ENCODE results near the gene FOXRED1. TPM values are rescaled to one million over a fixed set of nuclear protein-coding genes. Genes with fewer than 3 reads are reported as not detected.
A peak's percentile ranks its signal among the peaks of the same experiment; 100 is the strongest.

Gene FOXRED1
- polyA plus RNA-seq, 6 donors from 2014 or later = 15.8 to 39.0 (median 19.8) TPM

DNA sequence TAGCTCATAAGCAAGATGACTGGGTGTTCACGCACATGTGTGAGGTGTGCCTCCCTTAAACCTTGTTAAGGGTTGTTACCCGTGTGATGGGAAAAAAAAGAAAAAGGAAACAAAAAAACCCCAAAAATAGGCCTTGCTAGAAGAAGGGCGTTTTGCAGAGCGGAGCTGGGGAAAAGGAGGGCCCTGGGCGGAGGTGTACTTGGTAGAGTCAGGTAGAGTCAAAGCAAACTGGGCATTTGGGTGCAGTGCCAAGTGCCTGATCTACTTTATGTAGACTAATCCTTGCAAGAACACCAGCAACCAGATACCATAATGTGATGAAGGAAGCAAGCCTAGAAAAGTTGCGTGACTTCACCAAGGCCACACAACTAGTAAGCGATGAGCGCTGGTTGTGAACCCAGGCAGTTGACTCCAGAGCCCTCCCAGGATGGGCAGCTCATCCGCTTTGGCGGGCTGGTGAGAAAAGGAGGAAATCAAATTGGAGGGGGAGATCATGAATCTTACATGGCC, 12.8 kb downstream of the FOXRED1 start:
- no peak for DNase-seq
- no peak for ATAC-seq (ENCODE audit: low read depth in 2 of 2)
- Mint-ChIP-seq H3K4me3 (peak overlapping the region; percentile 93 to 100 (median 97)), H3K4me1 (peaks cover 41 to 51% (median 49%) of the 10 kb centered on the region in 3 donors), H3K27me3 (no peaks in the 10 kb centered on the region), H3K36me3 (no peaks in the 10 kb centered on the region), H3K27ac (peak overlapping the region in 5 of 6 donors; percentile 57 to 97 (median 95)), H3K9me3 (peaks cover 0 to 4% (median 0%) of the 10 kb centered on the region in 7 donors)

DNA sequence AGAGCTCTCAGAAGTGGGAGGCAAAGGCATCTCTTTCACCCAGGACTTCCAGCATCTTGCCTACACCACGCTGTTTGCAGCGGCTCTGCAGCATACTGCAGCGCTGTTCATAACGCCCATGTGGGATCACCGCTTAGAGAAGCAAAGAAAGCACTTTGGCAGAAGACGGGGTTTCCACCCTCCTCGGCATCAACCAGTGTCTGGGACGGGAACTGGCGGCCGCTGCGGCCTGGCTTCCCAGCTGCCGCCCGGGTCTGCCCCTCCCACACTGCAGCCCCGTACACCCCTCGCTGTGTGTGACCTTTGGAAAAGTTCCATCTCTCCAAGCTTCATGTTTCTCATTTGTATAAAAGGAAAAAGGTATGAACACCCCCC, 13.4 kb downstream of the FOXRED1 start:
- Mint-ChIP-seq H3K27ac (peak overlapping the region; percentile 85 to 97 (median 95)), H3K27me3 (no peaks in the 10 kb centered on the region), H3K4me3 (peak overlapping the region; percentile 93 to 100 (median 97)), H3K36me3 (no peaks in the 10 kb centered on the region), H3K9me3 (peaks cover 0 to 4% (median 0%) of the 10 kb centered on the region in 7 donors), H3K4me1 (peaks cover 44 to 53% (median 51%) of the 10 kb centered on the region in 3 donors)
- DNase-seq (peak; percentile 32), ATAC-seq (ENCODE audit: low read depth in 2 of 2) (peak; percentile 51 to 52)

DNA sequence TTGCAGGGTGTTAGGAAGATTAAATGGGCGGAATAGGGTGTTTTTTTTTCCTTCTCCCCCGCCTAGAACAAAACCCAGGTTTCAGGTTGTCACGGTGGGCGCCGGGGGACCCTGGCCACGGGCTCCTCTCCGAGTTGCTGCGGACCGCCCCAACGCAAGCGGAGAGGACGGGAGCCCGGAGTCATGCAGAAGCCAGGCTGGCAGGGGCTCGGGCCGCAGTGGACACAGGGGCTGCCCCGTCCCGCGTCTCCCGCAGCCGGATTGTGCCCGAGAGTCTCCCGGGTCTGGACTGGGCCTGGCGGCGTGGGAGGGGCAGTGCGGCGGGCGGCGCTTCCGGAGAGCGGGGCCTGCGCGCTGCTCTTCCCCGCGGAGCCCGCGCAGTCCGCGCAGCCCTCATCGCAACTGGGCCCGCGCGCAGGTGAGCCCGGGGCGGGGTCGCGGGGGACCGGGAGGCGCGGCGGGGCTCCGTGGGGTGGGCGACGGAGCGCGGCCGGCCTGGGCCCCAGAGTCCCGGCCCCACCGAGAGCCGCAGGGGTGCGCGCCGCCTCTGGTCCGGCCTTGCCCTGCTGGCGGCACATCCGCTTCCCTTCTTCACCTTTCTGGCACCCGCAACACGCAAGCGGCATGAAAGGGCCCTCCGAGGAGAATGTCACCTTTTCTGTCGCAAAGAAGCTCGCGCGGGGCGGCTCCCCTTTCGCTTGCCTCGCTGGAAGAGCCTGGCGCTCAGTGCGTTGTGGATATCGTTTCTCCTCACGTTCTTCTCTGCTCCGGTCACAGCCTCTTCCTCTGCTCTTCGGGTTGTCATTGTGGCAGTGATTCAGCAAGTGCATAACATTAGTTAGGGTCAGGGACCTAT, 14.0 kb downstream of the FOXRED1 start, which contains the start of gene TIRAP:
TIRAP (plus strand) TSS at position 358 of the 856 bp plus-strand sequence. CDS start 7,802 bp downstream, outside the sequence.
- DNase-seq = peak; percentile 67
- Mint-ChIP-seq H3K4me3 (peak within 1 kb of the TSS; percentile 93 to 100 (median 97)), H3K27me3 (no peaks in the 10 kb centered on the region), H3K9me3 (peaks cover 0 to 4% (median 0%) of the 10 kb centered on the region in 7 donors), H3K36me3 (no peaks in the 10 kb centered on the region), H3K4me1 (peaks cover 44 to 53% (median 51%) of the 10 kb centered on the region in 3 donors), H3K27ac (peak within 1 kb of the TSS; percentile 95 to 98 (median 98))
- ATAC-seq (ENCODE audit: low read depth in 2 of 2) = peak; percentile 72 to 74

DNA sequence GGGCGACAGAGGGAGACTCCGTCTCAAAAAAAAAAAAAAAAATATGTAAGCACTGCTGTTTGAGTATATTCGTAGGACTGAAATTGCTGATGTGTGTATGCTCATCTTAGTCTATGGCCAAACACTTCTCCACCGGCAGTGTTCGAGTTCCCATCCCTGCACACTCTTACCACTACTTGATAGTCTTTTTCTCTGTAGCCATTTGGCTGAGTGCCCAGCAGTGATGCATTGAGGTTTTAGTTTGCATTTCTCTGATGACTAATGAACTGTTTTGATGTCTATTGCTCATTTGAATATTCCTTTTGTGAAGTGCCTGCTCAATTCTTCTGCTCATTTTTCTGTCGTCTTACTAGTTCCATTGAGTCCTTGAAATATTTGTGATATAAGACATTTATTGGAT, 15.9 kb downstream of the FOXRED1 start:
- Mint-ChIP-seq H3K27ac (peak overlapping the region in 2 of 6 donors; percentile 33 to 36), H3K27me3 (no peaks in the 10 kb centered on the region), H3K4me1 (peaks cover 38 to 49% (median 46%) of the 10 kb centered on the region in 3 donors), H3K4me3 (peak overlapping the region in 7 of 8 donors; percentile 55 to 100 (median 75)), H3K36me3 (no peaks in the 10 kb centered on the region), H3K9me3 (no peaks in the 10 kb centered on the region)
- DNase-seq (no peak), ATAC-seq (ENCODE audit: low read depth in 2 of 2) (no peak)

DNA sequence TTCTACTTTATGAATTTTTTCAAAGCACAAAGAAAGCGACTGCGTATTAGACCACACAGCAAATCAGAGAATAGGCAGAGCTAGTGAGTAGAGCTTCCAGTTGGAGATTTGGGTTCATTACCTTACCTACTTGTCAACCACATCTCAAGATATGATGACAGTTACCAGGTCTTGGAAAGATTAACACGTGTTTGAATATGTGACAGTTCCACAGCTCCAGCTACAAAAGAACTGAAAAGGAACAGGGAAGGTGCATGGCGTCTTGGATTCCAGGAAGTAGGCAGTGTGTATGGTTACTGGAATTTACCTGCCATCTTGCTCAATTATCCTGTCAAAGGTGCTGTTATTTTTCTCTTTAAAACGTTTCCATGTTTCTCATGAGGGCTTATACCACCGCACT, 19.3 kb downstream of the FOXRED1 start:
- no peak for ATAC-seq (ENCODE audit: low read depth in 2 of 2)
- no peak for DNase-seq
- H3K9me3 Mint-ChIP-seq = no peaks in the 10 kb centered on the region
- peaks cover 14 to 27% (median 22%) of the 10 kb centered on the region in 3 donors for H3K4me1 Mint-ChIP-seq
- H3K27ac Mint-ChIP-seq = no peak overlapping the region
- H3K36me3 Mint-ChIP-seq = peaks cover 0 to 3% of the 10 kb centered on the region in 2 donors
- no peaks in the 10 kb centered on the region for H3K27me3 Mint-ChIP-seq
- H3K4me3 Mint-ChIP-seq = no peak overlapping the region

DNA sequence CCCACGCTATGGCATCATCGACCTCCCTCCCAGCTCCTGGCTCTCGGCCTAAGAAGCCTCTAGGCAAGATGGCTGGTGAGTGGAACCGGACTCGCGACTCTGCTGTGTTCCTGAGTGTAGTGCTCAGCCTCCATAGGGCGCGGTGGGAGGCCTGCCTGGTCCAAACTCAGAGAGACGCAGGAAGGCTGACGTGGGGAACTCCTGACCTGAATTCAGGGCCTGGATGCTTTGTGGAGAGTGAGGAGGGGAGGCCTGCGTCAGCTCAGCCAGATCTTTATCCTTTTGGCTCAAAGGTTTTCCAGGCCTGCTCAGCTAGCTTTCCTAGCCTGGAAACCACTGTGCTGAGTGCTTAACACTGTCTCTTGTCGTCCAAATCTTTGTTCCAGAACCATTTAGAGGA, 21.9 kb downstream of the FOXRED1 start:
- ATAC-seq (ENCODE audit: low read depth in 2 of 2) (no peak), DNase-seq (no peak)
- no peak overlapping the region for H3K4me3 Mint-ChIP-seq
- no peak overlapping the region for H3K27ac Mint-ChIP-seq
- H3K27me3 Mint-ChIP-seq = no peaks in the 10 kb centered on the region
- peaks cover 14 to 16% (median 14%) of the 10 kb centered on the region in 3 donors for H3K4me1 Mint-ChIP-seq
- no peaks in the 10 kb centered on the region for H3K9me3 Mint-ChIP-seq
- H3K36me3 Mint-ChIP-seq = peaks cover 3 to 11% of the 10 kb centered on the region in 2 donors

DNA sequence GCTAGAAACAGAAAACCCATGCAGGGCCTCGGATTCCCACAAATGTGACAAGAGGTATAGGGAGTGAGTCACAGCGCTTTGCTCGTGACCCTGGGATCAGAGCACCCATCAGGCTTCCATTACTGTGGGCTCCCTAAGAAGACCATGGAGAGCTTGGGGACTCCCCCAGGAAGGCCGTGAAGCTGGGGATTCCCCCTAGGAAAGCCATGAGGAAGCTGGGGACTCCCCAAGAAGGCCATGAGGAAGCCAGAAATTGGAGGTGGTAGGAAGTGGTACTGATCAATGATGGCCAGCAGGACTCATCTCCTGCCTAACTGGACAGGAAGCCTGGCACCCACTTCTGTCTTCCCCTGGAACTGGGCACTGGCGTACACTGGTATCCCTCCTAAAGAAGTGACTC, 24.8 kb downstream of the FOXRED1 start:
- no peak for DNase-seq
- H3K4me1 Mint-ChIP-seq = peaks cover 9 to 25% (median 14%) of the 10 kb centered on the region in 3 donors
- peaks cover 3 to 11% of the 10 kb centered on the region in 2 donors for H3K36me3 Mint-ChIP-seq
- H3K9me3 Mint-ChIP-seq = no peaks in the 10 kb centered on the region
- no peak overlapping the region for H3K4me3 Mint-ChIP-seq
- no peak for ATAC-seq (ENCODE audit: low read depth in 2 of 2)
- no peaks in the 10 kb centered on the region for H3K27me3 Mint-ChIP-seq
- H3K27ac Mint-ChIP-seq = peak overlapping the region in 3 of 6 donors; percentile 6 to 71 (median 38)

DNA sequence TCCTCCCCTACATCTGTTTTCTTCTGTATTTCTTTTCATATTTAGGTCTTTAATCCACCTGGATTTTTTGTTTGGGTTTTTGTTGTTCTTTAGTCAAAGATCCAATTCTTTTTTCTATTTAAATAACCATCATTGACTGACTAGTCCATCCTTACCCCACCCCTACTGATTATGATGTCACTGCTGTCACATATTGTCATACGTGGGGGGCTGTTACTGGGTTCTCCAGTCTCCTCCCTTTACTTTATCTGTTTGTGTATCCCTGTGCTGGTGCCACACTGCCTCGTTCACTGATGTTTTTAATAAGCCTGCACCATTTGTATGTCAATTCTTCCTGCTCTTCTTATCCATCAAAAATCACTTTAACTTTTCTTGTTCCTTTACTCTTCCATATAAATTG, 28.1 kb downstream of the FOXRED1 start:
- Mint-ChIP-seq H3K36me3 (peaks cover 3 to 11% of the 10 kb centered on the region in 2 donors), H3K4me1 (peaks cover 9 to 25% (median 14%) of the 10 kb centered on the region in 3 donors), H3K27ac (peak overlapping the region in 1 of 6 donors; percentile 29), H3K4me3 (no peak overlapping the region), H3K27me3 (no peaks in the 10 kb centered on the region), H3K9me3 (no peaks in the 10 kb centered on the region)
- ATAC-seq (ENCODE audit: low read depth in 2 of 2) = no peak
- no peak for DNase-seq

DNA sequence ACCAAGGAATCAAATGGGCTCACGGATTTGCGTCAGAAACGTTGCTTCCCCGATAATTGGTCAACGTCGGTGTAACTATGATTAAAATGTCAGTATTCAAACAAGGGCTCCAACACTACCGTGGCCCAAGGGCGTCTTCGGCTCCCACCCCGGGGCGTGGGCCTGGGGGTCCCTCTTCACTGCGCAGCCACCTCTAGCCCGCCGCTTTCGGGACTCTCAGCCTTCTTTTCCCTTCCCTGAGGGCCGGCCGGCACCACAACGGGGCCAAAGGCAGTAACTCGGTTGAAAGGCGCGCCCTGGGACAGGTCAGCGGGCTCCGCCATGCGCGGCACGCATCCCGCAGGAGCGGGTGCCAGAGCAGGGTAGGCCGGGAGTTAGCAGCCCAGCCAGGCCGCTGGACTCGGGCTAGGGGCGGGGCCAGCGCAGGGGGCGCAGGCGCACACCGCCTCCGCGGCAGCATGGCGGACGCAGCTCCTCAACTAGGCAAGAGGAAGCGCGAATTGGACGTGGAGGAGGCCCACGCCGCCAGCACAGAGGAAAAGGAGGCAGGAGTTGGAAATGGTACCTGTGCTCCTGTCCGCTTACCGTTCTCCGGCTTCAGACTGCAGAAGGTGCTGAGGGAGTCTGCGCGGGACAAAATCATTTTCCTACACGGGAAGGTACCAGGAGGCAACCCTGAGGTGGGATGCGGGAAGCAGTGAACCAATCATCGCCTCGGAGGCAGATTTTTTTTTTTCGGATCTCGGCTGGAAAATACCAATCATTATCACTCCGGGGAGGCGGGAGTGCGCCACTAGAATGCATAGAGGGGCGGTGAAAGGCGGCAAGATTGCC, 34.9 kb downstream of the FOXRED1 start, which contains the start of gene DCPS:
DCPS (plus strand) TSS at position 438 of the 834 bp plus-strand sequence; CDS start at position 459, 21 bp downstream.
- Mint-ChIP-seq H3K4me1 (peaks cover 20 to 40% (median 40%) of the 10 kb centered on the region in 3 donors), H3K27me3 (no peaks in the 10 kb centered on the region), H3K4me3 (peak within 1 kb of the TSS; percentile 92 to 99 (median 99)), H3K27ac (peak within 1 kb of the TSS; percentile 77 to 99 (median 92)), H3K36me3 (peaks cover 0 to 8% of the 10 kb centered on the region in 2 donors), H3K9me3 (no peaks in the 10 kb centered on the region)
- peak; percentile 96 to 97 for ATAC-seq (ENCODE audit: low read depth in 2 of 2)
- peak; percentile 88 for DNase-seq

DNA sequence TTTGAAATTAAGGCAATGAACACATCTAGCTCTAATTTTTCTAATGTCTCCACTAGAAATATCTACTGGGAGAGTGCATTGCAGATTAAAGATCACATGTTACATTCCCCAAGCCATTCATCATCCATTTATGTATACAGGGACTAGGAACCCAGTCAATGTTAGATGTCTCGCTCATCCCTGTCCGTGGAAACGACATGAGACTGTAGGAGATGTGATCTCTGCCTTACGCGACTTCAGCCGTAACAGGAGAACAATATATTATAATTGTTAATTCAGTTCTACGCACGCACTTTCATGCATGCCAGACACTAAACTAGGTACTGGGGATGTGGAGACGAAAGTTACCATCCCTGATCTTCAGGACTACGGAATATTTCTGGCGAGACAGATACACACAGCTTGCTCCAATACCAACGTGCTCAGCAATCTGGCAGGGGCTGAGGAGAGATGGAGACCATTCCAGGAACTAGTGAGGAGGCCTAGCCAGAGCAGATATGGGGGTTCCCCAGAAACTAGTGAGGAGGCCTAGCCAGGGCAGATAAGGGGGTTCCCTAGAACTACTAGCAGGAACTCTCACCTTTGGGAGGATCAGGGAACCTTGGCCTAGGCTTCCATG, 35.6 kb downstream of the FOXRED1 start:
- H3K9me3 Mint-ChIP-seq = no peaks in the 10 kb centered on the region
- peak overlapping the region; percentile 92 to 99 (median 99) for H3K4me3 Mint-ChIP-seq
- ATAC-seq (ENCODE audit: low read depth in 2 of 2) = peak in 1 of 2 donors; percentile 24
- peaks cover 20 to 40% (median 40%) of the 10 kb centered on the region in 3 donors for H3K4me1 Mint-ChIP-seq
- H3K27ac Mint-ChIP-seq = peak overlapping the region; percentile 77 to 99 (median 92)
- DNase-seq = no peak
- H3K36me3 Mint-ChIP-seq = peaks cover 0 to 8% of the 10 kb centered on the region in 2 donors
- no peaks in the 10 kb centered on the region for H3K27me3 Mint-ChIP-seq

DNA sequence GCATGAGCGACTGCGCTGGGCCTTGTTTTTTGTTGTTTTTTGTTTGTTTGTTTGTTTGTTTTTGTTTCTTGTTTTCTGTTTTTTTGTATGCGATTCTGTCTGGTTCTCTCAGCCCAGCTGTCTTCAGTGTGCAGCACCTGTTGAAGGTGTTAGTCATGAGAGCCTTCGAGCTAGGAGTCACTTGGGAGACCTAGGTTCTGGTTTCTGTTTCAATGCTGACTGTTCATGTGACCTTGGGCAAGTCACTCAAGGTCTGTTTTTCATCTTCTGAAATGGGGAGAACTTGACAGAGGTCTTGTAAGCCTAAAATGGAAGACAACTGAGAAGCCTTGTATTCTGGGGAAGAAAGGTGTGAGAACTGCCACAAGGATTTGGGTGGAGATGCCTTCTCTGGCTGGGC, 36.7 kb downstream of the FOXRED1 start:
- ATAC-seq (ENCODE audit: low read depth in 2 of 2) = no peak

DNA sequence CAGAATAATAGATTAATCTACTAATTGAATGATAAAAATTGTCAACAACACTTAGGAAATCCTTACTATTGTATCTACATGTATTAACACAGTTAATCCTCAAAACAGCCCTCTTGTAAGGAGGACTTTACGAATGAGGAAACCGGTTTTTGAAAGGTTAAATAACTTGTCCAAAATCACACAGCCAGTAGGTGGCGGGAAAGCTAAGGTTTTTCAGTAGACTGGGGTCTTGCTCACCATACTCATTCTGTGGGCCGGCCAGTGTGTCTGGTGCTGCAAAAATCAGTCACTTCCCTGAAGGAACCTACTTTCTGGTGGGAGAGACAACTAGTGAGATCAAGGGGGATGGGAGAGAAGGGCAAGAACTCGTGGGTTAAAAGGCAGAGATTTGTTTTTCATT, 38.8 kb downstream of the FOXRED1 start:
- H3K27ac Mint-ChIP-seq = peak overlapping the region in 2 of 6 donors; percentile 12 to 63
- ATAC-seq (ENCODE audit: low read depth in 2 of 2) (no peak), DNase-seq (no peak)
- peaks cover 8 to 13% of the 10 kb centered on the region in 2 donors for H3K36me3 Mint-ChIP-seq
- H3K4me1 Mint-ChIP-seq = peaks cover 34 to 60% (median 58%) of the 10 kb centered on the region in 3 donors
- H3K4me3 Mint-ChIP-seq = no peak overlapping the region
- H3K27me3 Mint-ChIP-seq = no peaks in the 10 kb centered on the region
- H3K9me3 Mint-ChIP-seq = no peaks in the 10 kb centered on the region

More for the DNA sequence above, 36.7 kb downstream of the FOXRED1 start:
- Mint-ChIP-seq H3K9me3 (no peaks in the 10 kb centered on the region), H3K4me3 (peak overlapping the region in 7 of 8 donors; percentile 56 to 99 (median 76)), H3K4me1 (peaks cover 28 to 51% (median 48%) of the 10 kb centered on the region in 3 donors), H3K36me3 (peaks cover 7 to 8% of the 10 kb centered on the region in 2 donors), H3K27ac (peak overlapping the region in 5 of 6 donors; percentile 25 to 89 (median 80)), H3K27me3 (no peaks in the 10 kb centered on the region)
- DNase-seq = no peak

Measured in naive B cell (primary cell).